CD14-positive monocyte (primary cell): ENCODE measurements around the gene CPSF2. TPM values are rescaled to one million over a fixed set of nuclear protein-coding genes. Genes with fewer than 3 reads are reported as not detected.
"Not testable (repeated sequence)": the region's sequence is repeated elsewhere in the genome, so short reads cannot be mapped to it uniquely, and the experiment has no call there.

Experiments used
- DNase-seq, 3 donors: peaks; one replicate each; pipeline ENCODE4 v3.0.0-alpha.2; 2011 to 2022
- H2AFZ ChIP-seq: 2 replicates; pipeline ENCODE4 v1.6.0; 2012; ENCODE audit warnings: mild to moderate bottlenecking, low read depth, low read length, inconsistent platforms; ENCODE audit not compliant: insufficient read depth, poor library complexity, severe bottlenecking
- H3K27ac ChIP-seq, 2 donors: 1 replicate in 1 of 2; 2 replicates in 1 of 2; pipeline ENCODE4 v1.5.1; 2012 to 2013; ENCODE audit warnings: low read length in 2 of 2, control low read depth in 1 of 2, inconsistent platforms in 1 of 2, low read depth in 1 of 2, mild to moderate bottlenecking in 1 of 2
- H3K27me3 ChIP-seq, 2 donors: one replicate each; pipeline versions ENCODE4 v1.6.0 to v1.6.1; 2011 to 2013; ENCODE audit warnings: low read length in 2 of 2; ENCODE audit not compliant: control insufficient read depth in 2 of 2, insufficient read depth in 2 of 2
- H3K36me3 ChIP-seq, 2 donors: replicated peaks in 1 of 2; 1 replicate in 1 of 2; 2 replicates in 1 of 2; pipeline versions ENCODE4 v1.5.1 to v1.6.1; 2012 to 2013; ENCODE audit warnings: low read length in 2 of 2, control low read depth in 1 of 2, inconsistent platforms in 1 of 2, mild to moderate bottlenecking in 1 of 2; ENCODE audit not compliant: insufficient read depth in 2 of 2, control insufficient read depth in 1 of 2
- H3K4me1 ChIP-seq, 2 donors: 1 replicate in 1 of 2; 2 replicates in 1 of 2; pipeline versions ENCODE4 v1.5.1 to v1.6.1; 2012 to 2013; ENCODE audit warnings: low read length in 2 of 2, control low read depth in 1 of 2, inconsistent platforms in 1 of 2, mild to moderate bottlenecking in 1 of 2, moderate library complexity in 1 of 2; ENCODE audit not compliant: insufficient read depth in 2 of 2, control insufficient read depth in 1 of 2
- H3K4me2 ChIP-seq: replicated peaks from 2 replicates; pipeline ENCODE3; 2012; ENCODE audit warnings: low read length, moderate library complexity, mild to moderate bottlenecking; ENCODE audit not compliant: poor library complexity, severe bottlenecking; ENCODE audit errors: extremely low read depth
- H3K4me3 ChIP-seq, 3 experiments: fragments of 200-600 bp in 1 of 3; sonication (generic) in 1 of 3; replicated peaks in 1 of 3; 1 replicate in 2 of 3; 2 replicates in 1 of 3; pipeline ENCODE4 v1.5.1; 2011 to 2013; ENCODE audit warnings: low read length in 3 of 3, mild to moderate bottlenecking in 3 of 3, control low read depth in 2 of 3, low read depth in 2 of 3, inconsistent platforms in 1 of 3, moderate library complexity in 1 of 3
- H3K79me2 ChIP-seq: 2 replicates; pipeline ENCODE4 v1.6.0; 2012; ENCODE audit warnings: mild to moderate bottlenecking, control low read depth, inconsistent platforms, low read length, moderate library complexity; ENCODE audit not compliant: insufficient read depth
- H3K9ac ChIP-seq: 2 replicates; pipeline ENCODE4 v1.6.0; 2017; ENCODE audit warnings: low read length, mild to moderate bottlenecking; ENCODE audit not compliant: insufficient read depth, poor library complexity, severe bottlenecking
- H3K9me3 ChIP-seq, 2 donors: replicated peaks in 1 of 2; 1 replicate in 1 of 2; 2 replicates in 1 of 2; pipeline versions ENCODE4 v1.5.1 to v1.6.1; 2012 to 2013; ENCODE audit warnings: low read length in 2 of 2, control low read depth in 1 of 2; ENCODE audit not compliant: control insufficient read depth in 1 of 2, insufficient read depth in 1 of 2
- H4K20me1 ChIP-seq: 2 replicates; pipeline ENCODE4 v1.6.0; 2012; ENCODE audit warnings: mild to moderate bottlenecking, low read length, control low read depth, moderate library complexity; ENCODE audit not compliant: insufficient read depth
- H3K27ac Mint-ChIP-seq, 7 donors: one replicate each; pipeline ENCODE4 v1.8.0; 2020; ENCODE audit warnings: mild to moderate bottlenecking in 7 of 7, mixed read lengths in 7 of 7, moderate library complexity in 6 of 7, inconsistent platforms in 2 of 7
- H3K27me3 Mint-ChIP-seq, 3 donors: one replicate each; pipeline ENCODE4 v1.8.0; 2021 to 2022; ENCODE audit warnings: low read depth in 3 of 3, mild to moderate bottlenecking in 3 of 3, mixed read lengths in 3 of 3, moderate library complexity in 3 of 3, inconsistent platforms in 1 of 3
- H3K36me3 Mint-ChIP-seq, 2 donors: one replicate each; pipeline ENCODE4 v1.8.0; 2020; ENCODE audit warnings: mixed read lengths in 2 of 2, inconsistent platforms in 1 of 2, mild to moderate bottlenecking in 1 of 2
- H3K4me1 Mint-ChIP-seq: one replicate; pipeline ENCODE4 v1.8.0; 2020; ENCODE audit warnings: mild to moderate bottlenecking, mixed read lengths
- H3K4me3 Mint-ChIP-seq, 2 donors: one replicate each; pipeline ENCODE4 v1.8.0; 2020; ENCODE audit warnings: mild to moderate bottlenecking in 2 of 2, mixed read lengths in 2 of 2, moderate library complexity in 1 of 2
- H3K9me3 Mint-ChIP-seq, 7 donors: one replicate each; pipeline ENCODE4 v1.8.0; 2020 to 2022; ENCODE audit warnings: mixed read lengths in 7 of 7, mild to moderate bottlenecking in 6 of 7, moderate library complexity in 6 of 7, inconsistent platforms in 2 of 7
- WGBS: methylation state at CpG from one replicate; pipeline ENCODE4 v1.1.5; 2013; ENCODE audit warnings: missing lambda C conversion rate; ENCODE audit not compliant: insufficient coverage; 5-methylcytosine and 5-hydroxymethylcytosine counted together
- intact Hi-C, 2 donors: fragments of 100-400 bp; cut with micrococcal nuclease; formaldehyde crosslinking; loops; one replicate each; pipeline versions ENCODE4 v1.15.0 to v1.15.1; 2023
- polyA plus RNA-seq, 3 donors: library from polyadenylated mRNA; depleted of rRNA in 1 of 3; unstranded in 2 of 3; stranded (reverse) in 1 of 3; fragments of 300-500 nt in 2 of 3; fragments of >200 nt in 1 of 3; fragmentation: Illumina TruSeq in 2 of 3; gene quantifications; 1 replicate in 2 of 3; 2 replicates in 1 of 3; pipeline ENCODE4 v1.2.3, GENCODE V29; 2012 to 2021
- TF ChIP-seq, protein P1 (sequence below): fragments of 200-600 bp; IDR thresholded peaks from one replicate; pipeline ENCODE4 v1.8.0; 2022; ENCODE audit warnings: antibody characterized with exemption, mild to moderate bottlenecking

Gene CPSF2
- polyA plus RNA-seq, 3 donors, result 8.5 to 44.9 (median 25.5) TPM

DNA sequence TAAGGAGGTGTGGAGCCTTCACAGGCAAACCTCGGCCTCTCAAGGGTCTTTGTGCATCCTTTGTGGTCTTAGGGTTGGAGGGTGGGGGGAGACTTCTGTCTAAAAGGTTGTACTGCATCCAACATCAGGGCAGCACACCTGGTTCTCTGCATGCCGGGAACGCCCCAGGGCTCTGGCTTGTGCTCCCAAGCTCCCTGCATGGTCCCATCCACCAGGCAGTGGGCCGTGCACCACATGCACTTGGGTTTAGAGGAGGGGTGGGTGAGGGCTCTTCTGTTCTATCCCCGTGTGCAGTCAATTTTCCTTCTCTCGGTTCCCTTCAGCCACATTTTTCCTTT lies 86.1 kb downstream of the CPSF2 start:
- Histone ChIP-seq H3K4me2 (no peak overlapping the region), H3K79me2 (no peaks in the 10 kb centered on the region), H4K20me1 (no peaks in the 10 kb centered on the region), H3K27me3 (peaks cover 0 to 7% of the 10 kb centered on the region in 2 donors), H3K27ac (no peak overlapping the region), H3K4me1 (no peaks in the 10 kb centered on the region), H2AFZ (no peak overlapping the region), H3K36me3 (no peaks in the 10 kb centered on the region), H3K4me3 (no peak overlapping the region), H3K9ac (no peak overlapping the region), H3K9me3 (peaks cover 0 to 4% of the 10 kb centered on the region in 2 donors)
- 100% methylated on average over 3 of the region's 6 CpGs for WGBS
- TF ChIP-seq, protein P1, sequence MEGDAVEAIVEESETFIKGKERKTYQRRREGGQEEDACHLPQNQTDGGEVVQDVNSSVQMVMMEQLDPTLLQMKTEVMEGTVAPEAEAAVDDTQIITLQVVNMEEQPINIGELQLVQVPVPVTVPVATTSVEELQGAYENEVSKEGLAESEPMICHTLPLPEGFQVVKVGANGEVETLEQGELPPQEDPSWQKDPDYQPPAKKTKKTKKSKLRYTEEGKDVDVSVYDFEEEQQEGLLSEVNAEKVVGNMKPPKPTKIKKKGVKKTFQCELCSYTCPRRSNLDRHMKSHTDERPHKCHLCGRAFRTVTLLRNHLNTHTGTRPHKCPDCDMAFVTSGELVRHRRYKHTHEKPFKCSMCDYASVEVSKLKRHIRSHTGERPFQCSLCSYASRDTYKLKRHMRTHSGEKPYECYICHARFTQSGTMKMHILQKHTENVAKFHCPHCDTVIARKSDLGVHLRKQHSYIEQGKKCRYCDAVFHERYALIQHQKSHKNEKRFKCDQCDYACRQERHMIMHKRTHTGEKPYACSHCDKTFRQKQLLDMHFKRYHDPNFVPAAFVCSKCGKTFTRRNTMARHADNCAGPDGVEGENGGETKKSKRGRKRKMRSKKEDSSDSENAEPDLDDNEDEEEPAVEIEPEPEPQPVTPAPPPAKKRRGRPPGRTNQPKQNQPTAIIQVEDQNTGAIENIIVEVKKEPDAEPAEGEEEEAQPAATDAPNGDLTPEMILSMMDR, result no peak
- Mint-ChIP-seq H3K4me3 (no peak overlapping the region), H3K4me1 (peaks cover 3% of the 10 kb centered on the region), H3K27ac (no peak overlapping the region), H3K36me3 (no peaks in the 10 kb centered on the region), H3K27me3 (peaks cover 16 to 20% (median 19%) of the 10 kb centered on the region in 3 donors), H3K9me3 (peaks cover 2 to 18% (median 6%) of the 10 kb centered on the region in 7 donors)
- DNase-seq, result no peak
- intact Hi-C loops, result no loop called here

DNA sequence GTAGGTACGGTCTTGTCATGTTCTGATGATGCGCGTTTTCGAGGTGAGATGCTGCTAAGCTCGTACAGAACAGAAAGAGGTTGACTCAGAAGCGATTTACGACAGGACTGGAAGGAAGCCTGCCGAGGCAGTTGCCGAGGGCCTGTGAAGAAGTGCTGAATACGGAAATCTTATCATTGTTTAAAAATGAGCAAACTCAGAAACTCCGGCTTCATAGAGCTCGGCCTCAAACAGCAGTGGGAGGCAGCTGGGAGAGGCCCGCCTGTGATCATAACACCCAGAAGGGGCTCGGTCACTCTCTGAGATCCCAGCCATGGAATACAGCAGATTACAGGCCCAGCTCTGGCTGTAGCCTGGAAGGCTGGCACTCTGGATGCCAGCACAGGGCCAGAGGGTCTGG lies 87.4 kb downstream of the CPSF2 start:
- H3K4me3 Mint-ChIP-seq, result no peak overlapping the region
- Histone ChIP-seq H3K9me3 (peaks cover 0 to 6% of the 10 kb centered on the region in 2 donors), H3K27ac (no peak overlapping the region), H3K9ac (no peak overlapping the region), H4K20me1 (no peaks in the 10 kb centered on the region), H3K4me3 (no peak overlapping the region), H3K79me2 (no peaks in the 10 kb centered on the region), H3K36me3 (no peaks in the 10 kb centered on the region), H3K27me3 (peaks cover 0 to 2% of the 10 kb centered on the region in 2 donors), H2AFZ (no peak overlapping the region), H3K4me2 (no peak overlapping the region), H3K4me1 (no peaks in the 10 kb centered on the region)
- TF ChIP-seq, protein P1, result no peak
- H3K27ac Mint-ChIP-seq, result no peak overlapping the region
- 89% methylated on average over 14 of the region's 14 CpGs for WGBS
- H3K36me3 Mint-ChIP-seq, result no peaks in the 10 kb centered on the region
- intact Hi-C loops, result no loop called here
- peaks cover 10 to 19% (median 15%) of the 10 kb centered on the region in 3 donors for H3K27me3 Mint-ChIP-seq
- DNase-seq, result no peak
- H3K4me1 Mint-ChIP-seq, result no peaks in the 10 kb centered on the region
- peaks cover 6 to 25% (median 10%) of the 10 kb centered on the region in 7 donors for H3K9me3 Mint-ChIP-seq

GRCh38 chr14:92213125-92213524 lies 91.4 kb downstream of the CPSF2 start:
- not testable (repeated sequence) for H3K4me3 ChIP-seq, H2AFZ ChIP-seq, H3K4me3 Mint-ChIP-seq, H3K9me3 ChIP-seq, H3K36me3 Mint-ChIP-seq, H3K79me2 ChIP-seq, H4K20me1 ChIP-seq, H3K36me3 ChIP-seq, H3K4me2 ChIP-seq, H3K4me1 ChIP-seq, H3K27ac ChIP-seq, DNase-seq, H3K27me3 ChIP-seq, H3K27ac Mint-ChIP-seq, H3K27me3 Mint-ChIP-seq, H3K9ac ChIP-seq
- Mint-ChIP-seq H3K4me1 (peaks cover 19% of the 10 kb centered on the region), H3K9me3 (peaks cover 6 to 21% (median 10%) of the 10 kb centered on the region in 7 donors)
- WGBS, result 100% methylated on average over 1 of the region's 3 CpGs
- intact Hi-C loops, result loop anchor here in 1 of 2 donors (10.0 kb wide), 1 partner anchor 52 kb away; no protein-coding TSS in a partner anchor
